Measurements from ENCODE around the gene FMNL1.

DNA sequence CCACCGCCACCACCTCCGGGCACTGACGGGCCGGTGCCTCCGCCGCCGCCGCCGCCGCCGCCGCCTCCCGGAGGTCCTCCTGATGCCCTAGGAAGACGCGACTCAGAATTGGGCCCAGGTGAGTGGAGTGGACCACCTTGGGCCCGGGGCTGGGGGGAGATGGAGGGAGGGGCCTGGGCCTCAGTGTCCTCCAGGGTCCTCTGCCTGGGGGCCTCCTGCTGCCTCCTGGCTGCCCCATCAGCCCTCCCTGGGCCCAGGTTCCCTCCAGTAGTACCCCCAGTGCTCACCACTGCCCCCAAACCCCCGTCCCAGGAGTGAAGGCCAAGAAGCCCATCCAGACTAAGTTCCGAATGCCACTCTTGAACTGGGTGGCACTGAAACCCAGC is 20.3 kb downstream of the FMNL1 start:
- TF ChIP-seq, protein P1, sequence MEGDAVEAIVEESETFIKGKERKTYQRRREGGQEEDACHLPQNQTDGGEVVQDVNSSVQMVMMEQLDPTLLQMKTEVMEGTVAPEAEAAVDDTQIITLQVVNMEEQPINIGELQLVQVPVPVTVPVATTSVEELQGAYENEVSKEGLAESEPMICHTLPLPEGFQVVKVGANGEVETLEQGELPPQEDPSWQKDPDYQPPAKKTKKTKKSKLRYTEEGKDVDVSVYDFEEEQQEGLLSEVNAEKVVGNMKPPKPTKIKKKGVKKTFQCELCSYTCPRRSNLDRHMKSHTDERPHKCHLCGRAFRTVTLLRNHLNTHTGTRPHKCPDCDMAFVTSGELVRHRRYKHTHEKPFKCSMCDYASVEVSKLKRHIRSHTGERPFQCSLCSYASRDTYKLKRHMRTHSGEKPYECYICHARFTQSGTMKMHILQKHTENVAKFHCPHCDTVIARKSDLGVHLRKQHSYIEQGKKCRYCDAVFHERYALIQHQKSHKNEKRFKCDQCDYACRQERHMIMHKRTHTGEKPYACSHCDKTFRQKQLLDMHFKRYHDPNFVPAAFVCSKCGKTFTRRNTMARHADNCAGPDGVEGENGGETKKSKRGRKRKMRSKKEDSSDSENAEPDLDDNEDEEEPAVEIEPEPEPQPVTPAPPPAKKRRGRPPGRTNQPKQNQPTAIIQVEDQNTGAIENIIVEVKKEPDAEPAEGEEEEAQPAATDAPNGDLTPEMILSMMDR (IDR thresholded peaks at IDR 0.05): no peak
- TF ChIP-seq POLR2A (IDR thresholded peaks at IDR 0.05): no peak
